DMS114 treated with DMSO at 0.1 percent for 48 hours (cell line): ENCODE measurements around the gene KRT15.
"Not testable (repeated sequence)": the region's sequence is repeated elsewhere in the genome, so short reads cannot be mapped to it uniquely, and the experiment has no call there.

Source experiments
- DNase-seq: peaks from one replicate; lab custom pipeline; 2025; ENCODE audit not compliant: unreplicated experiment; lab: John Stamatoyannopoulos, UW

KRT15 gene

DNA sequence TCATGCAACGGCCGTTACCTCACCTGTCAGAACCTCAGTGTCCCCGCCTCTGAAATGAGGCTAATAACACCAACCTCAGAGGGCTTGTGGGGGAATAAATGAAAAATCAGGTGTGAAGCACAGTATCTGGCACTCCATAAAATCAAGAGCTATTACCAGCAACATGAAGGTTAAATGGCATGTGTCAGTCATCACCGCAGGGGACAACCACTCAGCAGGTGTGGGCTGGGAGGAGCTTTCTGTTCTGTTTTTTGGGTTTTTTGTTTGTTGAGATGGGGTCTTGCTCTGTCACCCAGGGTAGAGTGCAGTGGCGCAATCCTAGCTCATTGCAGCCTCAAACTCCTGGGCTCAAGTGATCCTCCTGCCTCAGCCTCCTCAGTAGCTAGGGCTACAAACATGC is 26.2 kb upstream of the KRT15 start:
- DNase-seq = no peak

DNA sequence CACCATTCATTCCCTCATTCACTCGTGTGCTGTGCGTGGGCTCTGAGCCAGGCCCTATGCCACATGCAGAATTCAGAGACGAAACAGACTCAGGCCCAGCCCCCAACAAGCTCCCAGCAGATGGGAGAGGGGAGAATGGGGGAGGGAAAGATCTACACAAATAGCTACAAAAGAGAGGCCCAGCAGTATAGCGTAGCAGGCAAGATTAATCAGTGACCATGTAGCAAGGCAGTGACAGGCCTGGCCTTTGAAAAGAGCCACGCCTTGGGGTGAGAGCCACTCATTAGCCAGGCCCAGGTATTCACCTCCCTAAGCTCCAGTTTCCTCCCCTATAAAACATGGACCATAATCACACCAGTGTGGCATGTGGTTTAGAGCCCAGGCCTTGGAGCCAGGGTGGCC is 25.8 kb upstream of the KRT15 start:
- no peak for DNase-seq

DNA sequence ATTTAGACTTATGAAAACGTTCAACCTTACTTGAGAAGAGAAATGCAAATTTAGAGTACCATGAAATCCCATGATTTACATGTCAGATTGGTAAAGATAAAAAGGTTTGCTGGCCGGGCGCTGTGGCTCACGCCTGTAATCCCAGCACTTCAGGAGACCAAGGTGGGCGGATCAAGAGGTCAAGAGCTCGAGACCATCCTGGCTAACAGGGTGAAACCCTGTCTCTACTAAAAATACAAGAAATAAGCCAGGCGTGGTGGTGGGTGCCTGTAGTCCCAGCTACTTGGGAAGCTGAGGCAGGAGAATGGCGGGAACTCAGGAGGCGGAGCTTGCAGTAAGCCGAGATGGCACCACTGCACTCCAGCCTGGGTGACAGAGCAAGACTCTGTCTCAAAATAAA is 24.1 kb upstream of the KRT15 start:
- not testable (repeated sequence) for DNase-seq

DNA sequence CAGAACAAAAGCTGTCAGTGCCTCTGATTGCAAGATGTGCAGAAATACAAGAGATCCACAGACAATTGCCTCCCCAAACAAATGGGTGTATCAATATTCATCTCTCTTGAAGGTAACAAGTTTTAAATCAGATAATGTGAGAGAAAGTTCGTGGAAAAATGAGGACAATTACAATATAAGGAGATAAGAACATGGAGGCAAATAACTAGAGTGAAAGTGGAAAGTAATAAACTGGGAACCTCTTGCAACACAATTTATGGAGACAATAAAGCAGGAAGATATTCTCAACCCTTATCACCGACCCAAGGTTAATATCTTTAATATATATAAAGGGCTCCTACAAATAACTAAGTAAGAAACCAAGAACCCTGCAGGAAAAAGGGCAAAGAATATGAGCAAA is 23.7 kb upstream of the KRT15 start:
- no peak for DNase-seq

DNA sequence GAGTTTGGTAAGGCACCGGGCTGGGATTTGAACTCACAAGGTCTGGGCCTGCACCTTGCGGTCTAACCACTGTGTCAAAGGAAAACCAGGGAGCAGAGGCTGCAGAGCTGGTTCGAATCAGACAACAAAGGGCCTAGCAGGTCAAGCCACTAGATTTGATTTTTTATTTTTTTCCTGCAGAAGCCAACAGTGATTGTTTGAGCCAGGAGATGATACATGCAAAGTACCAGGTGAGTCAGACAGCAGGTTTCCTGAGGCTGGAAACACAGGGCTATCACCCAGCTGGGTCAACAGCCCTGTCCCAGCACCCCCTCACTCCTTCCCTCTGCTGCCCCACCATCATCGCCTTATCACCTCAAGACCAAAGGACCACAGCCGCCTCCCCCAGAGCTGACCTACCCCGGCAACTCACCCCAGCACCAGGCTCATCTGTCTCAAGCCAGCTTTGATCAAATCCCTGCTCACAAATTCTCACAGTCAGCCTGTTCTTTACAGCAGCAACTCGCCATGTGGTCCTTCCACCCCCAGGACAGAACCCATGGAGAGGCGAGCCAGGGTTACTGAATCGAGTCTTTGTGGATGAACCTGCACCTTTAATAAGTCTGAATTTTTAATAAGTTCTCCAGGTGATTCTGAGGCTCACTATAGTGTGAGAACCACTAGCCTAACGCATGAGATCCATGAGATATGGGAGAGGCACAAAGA is 22.4 kb upstream of the KRT15 start:
- DNase-seq = no peak

DNA sequence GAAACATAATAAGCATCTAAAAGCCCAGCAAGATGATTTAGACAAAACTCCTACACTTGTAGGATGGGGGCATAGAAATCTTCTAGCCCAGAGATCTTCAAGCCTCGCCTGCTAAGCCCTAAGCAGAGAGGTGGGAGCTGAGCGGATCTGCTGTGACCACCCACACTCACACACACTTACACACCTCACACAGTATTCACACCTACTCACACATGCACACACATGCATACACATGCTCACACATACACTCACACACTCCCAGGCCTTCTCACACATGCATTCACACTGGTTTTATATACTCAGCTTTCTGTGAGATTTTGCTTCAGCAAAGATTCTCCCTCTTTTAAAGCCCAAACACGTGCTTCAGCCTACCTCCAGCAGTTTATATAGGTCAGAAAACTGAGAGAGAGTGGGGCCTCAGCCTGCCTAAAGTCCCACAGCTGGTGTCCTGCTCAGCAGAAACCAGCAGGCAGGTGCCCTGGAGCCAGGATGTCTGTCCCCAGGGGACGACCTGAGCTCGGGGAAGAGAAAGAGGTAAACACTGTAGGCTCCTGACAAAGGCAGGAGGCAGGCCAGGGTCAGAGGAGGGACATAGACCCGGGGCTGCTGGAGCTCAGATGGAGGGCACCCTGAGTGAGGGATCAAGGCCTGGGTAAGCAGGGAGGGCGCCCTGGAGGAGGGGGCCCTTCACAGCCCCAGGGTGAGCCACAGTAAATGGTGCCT is 21.4 kb upstream of the KRT15 start:
- no peak for DNase-seq

DNA sequence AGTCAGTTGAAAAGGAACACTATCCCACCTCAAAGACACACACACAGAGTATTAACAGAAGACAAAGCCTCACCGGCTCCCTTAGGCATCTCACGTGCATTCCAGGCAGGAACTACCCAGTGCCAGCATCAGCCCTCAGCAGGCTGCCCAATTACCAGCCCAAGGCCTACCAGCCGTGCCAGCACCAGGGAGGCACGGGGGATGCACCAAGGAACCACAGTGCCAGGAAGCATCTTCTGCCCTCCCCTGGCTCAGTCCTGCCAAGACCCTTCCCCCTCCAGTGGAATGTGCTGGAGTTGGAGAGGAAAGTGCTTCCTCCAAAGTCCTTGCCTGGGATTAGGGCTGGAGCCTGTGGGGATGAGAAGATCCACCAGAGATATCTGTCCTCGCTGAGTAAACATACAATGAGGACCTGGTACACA is 20.4 kb upstream of the KRT15 start:
- no peak for DNase-seq

DNA sequence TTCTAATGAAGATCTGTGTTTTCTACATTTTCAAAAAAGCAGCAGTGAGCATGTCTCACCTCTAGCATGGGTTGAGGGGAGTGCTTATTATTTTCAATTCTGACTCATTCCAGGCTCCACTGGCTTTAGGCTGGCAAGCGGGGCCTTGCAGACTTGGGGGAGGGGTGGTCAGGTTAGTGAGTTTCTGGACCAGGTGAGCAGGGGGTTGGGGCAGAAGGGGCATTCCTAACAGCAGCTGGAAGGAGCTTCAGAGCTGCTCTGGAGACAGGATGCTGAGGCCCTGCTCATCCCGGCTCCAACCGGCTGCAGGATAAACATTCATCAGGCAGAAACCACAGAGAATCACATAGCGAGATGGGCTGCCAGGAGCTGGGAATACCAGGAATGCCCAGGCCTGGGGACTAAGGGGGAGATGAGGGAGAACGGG is 19.9 kb upstream of the KRT15 start:
- DNase-seq = no peak

DNA sequence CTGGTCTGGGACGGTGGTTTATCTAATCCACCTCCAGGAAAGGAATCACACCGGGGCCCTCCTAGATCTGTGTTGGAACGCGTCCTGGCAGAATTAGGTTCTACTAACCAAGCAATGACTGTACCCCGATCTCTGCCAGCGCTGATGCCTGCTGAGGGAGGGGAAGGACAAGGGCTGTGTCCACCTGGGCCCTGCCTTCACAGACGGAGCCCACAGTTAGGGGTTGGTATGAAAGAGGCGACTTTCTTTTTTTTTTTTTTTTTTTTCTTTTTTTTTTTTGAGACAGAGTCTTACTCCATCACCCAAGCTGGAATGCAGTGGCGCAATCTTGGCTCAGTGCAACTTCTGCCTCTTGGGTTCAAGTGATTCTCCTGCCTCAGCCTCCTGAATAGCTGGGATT is 19.3 kb upstream of the KRT15 start:
- DNase-seq = no peak

DNA sequence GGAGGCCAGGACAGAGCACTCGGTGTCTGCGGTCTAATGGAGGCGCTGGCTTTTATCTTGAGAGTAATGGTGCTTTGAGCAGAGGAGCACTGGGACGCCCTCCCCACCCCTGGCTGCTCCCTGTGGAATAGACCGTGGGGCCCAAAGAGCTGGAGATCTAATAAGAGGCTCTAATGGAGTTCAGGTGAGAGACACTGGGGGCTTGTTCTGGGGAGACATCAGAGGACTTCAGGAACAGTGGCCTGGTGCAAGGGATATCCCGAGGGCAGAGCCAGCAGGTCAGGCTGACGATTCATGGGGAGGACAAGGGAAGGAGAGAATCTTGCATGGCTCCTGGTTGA is 18.9 kb upstream of the KRT15 start:
- DNase-seq = no peak

DNA sequence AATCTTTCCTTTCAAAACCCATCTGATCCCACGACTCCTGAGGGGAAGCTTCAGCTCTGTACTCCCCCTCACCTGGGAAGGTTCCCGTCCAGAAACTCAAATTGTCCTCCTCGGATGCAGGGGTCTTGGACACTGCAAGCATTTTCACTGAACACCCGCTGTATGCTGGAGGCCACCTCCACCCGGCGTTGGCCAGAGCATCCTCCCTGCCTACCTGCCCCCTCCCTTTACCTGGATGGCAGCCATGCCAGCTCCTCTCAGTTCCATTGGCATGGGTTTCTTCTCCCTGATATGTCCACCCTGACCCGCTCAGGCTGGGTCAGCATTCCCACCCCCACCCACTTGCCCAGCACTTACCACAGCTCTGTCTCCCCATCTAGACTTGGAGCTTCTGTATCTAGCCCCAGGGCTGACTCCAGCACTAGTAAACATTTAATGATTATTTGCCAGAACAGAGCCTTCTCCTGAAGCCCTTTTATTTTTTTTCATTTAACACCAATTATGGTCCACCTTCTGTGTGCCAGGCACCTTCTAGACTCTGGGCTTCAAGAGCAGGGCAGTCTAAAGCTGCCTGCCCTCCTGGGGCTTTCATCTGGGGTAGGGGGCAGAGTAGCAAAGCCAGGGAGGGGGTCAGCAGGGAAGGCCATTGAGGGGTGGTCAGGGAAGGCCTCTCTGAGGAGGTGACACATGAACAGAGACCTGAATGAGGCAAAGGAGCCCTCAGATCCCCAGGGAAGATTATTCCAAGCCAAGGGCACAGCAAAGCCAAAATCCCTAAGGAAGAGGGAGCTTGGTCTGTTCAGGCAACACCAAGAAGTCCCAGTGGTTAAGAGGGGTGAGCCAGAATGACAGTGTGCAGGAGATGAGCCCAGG is 18.3 kb upstream of the KRT15 start:
- no peak for DNase-seq

DNA sequence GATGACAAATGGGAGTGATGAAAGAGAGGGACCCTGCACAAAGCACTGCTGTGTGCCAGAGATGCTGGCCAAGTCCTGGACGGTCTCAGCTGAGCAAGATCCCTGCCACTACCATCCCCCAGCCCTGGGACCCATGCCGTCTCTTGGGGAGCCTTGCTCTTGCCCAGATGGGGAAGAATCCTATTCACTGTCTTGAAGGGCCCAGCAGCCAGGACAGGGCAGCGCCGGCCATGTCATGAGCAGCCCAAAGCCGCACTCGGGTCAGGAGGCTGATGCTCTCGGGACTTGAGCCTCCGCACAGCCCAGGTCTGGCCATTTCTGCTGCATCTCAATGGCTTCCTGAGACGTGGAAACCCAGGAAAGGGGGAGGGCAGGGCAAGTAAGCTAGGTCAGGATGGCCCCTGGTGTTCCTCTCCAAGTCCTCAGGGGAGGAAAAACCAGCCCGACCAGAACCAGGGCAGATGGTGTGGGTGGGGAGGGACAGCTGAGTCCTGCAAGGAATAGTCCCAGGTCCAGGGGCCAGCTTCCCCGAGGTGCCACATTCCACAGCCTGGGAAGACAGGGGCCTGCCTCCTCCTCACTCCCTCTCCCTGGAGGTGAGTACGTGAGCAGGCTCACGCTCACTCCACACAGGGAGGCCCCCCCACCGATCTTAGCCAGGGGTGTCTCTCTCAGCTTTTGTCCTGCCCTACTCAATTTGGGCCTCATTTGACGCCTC is 17.2 kb upstream of the KRT15 start:
- no peak for DNase-seq

DNA sequence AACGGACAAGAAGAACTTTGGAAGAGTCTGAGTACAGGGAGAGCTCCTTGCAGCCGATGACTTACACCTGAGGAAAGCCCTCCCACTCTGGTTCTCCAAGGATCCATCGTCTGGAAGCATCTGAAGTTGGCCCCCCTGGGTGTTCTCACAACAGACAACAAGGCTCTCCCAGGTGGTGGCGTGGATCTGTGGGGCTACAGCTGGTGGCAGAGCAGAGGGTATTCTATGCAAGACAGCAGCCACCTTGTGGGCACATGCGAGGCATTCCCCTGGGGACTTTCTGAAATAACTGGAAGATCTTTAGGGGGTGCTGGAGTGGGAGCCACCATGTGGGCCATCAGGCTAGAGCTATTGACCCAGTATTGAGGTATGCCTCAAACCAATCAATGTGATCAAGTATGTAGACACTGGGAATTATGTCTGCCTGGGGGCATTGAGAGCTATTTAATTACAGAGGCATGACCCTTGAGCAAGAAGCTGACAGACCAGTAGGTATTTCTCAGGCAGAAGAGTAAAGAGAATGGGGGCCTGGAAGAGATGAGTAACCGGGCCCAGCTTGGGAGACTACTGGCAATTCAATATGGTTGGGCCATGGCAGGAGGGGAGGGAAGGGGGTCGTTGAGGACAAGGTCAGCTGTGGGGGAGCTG is 16.3 kb upstream of the KRT15 start:
- DNase-seq = no peak

DNA sequence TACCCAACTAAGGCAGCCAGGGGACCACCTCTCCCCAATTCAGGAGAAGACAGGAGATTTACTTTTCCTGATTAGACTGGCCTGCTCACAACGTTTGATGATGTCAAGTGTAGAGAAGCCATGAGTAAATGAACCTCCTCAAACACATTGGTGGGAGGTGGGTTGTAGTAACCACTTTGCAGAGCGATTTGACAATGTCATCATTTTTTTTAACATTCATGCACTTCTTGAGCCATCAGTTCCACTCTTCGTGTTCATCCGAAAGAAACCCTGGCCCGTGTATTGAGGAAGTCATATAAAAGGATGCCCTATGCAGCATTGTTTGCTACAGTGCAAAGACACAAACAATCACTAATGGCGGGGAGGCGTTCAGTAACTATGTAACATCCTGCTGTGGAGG is 14.9 kb upstream of the KRT15 start:
- no peak for DNase-seq

DNA sequence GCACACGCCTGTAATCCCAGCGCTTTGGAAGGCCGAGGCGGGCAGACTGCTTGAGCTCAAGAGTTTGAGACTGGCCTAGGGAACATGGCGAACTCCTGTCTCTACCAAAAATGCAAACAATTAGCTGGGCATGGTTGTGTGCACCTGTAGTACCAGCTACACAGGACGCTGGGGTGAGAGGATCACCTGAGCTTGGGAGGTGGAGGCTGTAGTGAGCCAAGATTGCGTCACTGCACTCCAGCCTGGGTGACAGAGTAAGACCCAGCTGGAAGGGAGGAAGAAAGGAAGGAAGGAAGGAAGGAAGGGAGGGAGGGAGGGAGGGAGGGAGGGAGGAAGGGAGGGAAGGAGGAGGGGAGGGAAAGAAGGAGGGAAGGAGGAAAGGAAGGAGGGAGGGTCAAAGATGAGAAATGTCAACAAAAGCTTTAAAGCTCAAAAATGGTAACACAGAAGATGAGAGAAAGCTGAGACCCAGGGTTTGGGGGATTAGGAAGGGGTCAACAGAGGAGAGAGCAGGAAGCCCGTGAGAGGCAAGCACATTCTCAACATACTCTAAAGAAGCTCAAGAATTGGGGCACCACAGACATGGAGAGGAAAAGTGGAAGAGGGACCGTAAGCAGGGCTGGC is 14.4 kb upstream of the KRT15 start:
- no peak for DNase-seq

DNA sequence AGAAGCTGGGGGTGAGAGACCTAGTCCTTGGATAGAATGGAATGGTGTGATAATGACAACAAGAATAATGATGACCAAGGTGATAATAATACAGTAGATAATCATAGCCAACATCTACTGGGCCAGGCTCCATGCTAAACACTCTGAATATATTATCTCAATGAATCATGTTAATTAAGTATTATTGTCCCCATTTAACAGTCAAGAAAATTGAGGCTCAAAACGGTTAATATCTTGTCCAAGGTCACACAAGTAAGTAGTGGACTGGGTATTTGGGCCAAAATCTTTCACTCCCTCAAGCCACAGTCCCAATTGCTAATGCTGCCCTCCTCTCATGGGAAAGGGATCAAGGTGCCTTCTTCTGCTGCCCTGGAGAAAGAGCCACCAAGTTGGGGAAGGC is 13.3 kb upstream of the KRT15 start:
- no peak for DNase-seq

DNA sequence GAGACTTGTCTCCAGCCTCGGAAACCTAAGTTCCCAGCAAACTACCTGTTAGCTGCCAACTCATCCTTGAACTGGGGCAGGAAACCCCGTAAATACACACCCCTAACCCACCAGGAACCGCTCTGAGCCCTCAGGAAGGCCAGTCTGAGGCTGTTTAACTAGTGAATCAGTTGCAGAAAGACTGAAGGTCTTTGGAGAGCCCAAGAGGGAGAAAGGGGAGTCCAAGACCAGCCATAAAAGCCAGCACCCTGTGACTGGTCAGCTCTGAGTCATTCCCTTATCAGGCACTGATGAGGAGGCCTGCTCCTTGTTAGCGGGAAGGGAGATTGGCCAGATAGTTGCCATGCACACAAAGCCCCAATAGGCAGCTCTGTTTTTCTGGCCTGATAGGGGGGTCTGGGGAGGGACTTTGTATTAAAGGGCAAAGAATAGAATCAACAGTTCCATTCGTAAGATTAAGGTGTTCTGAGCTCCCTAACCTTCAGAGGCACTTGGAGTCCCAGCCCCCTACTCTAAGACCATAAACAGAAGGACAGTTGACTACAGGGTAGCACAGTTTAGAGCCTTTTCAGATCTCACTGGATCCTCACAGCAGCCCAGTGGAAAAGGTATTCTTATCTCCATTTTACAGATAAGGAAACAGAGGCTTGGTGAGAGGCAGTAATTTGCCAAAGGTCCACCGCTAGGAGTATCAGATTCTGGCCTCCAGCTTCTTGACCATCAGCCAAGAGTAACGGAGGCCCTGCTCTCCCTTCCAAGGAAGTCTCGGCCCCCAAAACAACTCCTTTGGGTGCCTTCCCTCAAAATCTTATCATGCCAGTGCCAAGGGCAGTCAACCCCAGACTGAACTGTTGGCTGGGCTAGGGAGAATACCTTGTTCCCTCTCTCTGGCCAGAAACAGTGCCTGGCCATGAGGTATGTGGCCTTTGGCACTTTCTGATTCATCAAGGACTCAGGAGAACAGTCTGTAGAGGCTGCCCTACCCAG is 11.7 kb upstream of the KRT15 start:
- DNase-seq = no peak

DNA sequence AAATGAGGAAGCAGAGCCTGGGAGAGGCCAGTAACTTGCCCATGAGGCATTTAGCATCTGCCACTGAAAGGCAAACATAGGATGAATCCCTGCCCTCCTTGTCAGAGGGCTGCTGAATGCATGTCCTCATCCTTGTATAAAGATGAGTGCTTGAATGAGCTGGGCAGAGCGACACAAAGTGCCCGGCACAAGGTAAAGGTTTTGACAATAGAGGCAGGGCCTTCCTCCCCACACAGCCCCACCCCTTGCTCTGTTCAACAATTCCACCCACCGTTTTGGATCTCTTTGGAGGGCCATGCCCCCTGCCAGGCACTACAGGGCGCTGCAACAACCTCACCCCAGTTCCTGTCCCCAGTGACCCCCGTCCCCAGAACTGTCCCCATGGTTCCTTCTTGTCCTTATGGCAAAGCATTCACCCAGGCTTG is 10.8 kb upstream of the KRT15 start:
- no peak for DNase-seq

DNA sequence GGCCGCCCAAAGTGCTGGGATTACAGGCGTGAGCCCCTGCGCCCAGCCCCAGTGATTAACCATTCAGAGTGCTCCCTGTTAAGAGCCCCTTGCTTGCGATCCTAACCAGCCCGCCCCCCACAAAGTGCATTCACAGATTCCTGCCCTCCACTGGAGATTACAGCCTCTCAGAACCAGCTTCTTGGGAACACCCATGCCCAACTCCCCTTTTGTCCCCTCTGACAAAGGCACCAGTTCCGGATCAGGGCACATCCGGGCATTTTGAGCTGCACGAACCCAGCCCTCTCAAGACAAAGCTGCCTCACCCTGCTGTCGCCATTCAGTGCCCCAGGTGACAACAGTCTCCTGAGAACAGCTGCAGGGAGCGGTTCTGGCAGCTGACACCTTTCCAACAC is 10.3 kb upstream of the KRT15 start:
- DNase-seq = no peak
